Stomach (tissue), 9 donors: ENCODE measurements around the gene FAM107B. TPM values are rescaled to one million over a fixed set of nuclear protein-coding genes. Genes with fewer than 3 reads are reported as not detected.

Experiments used
- DNase-seq, 2 donors: peaks; one replicate each; pipeline versions ENCODE4 v3.0.0 to v3.0.0-alpha.2; 2013 to 2019
- H3K27ac ChIP-seq, 5 donors: fragments of 200-600 bp in 4 of 5; sonication (generic) in 4 of 5; one replicate each; pipeline ENCODE4 v1.5.1; 2013 to 2019; ENCODE audit warnings: mild to moderate bottlenecking in 1 of 5, moderate library complexity in 1 of 5
- H3K27me3 ChIP-seq, 3 donors: fragments of 200-600 bp; sonication (generic); one replicate each; pipeline ENCODE4 v1.5.1; 2017 to 2019; ENCODE audit warnings: mixed run types in 1 of 3
- H3K36me3 ChIP-seq, 4 donors: fragments of 200-600 bp; sonication (generic); 1 replicate in 3 of 4; 2 replicates in 1 of 4; pipeline ENCODE4 v1.5.1; 2016 to 2019
- H3K4me1 ChIP-seq, 4 donors: fragments of 200-600 bp; sonication (generic); one replicate each; pipeline ENCODE4 v1.5.1; 2016 to 2019
- H3K4me3 ChIP-seq, 4 donors: fragments of 200-600 bp; sonication (generic) in 3 of 4; one replicate each; pipeline ENCODE4 v1.5.1; 2016 to 2019; ENCODE audit warnings: mild to moderate bottlenecking in 1 of 4
- H3K9me3 ChIP-seq, 4 donors: fragments of 200-600 bp; sonication (generic); one replicate each; pipeline ENCODE4 v1.5.1; 2016 to 2019
- CTCF ChIP-seq, 7 experiments: fragments of 450-650 bp in 4 of 7; fragments of 200-600 bp in 3 of 7; sonication (generic) in 3 of 7; IDR thresholded peaks; one replicate each; pipeline ENCODE4 v1.5.1; 2016 to 2019; ENCODE audit warnings: antibody characterized with exemption in 7 of 7, control low read depth in 2 of 7, mild to moderate bottlenecking in 1 of 7
- EP300 ChIP-seq: sonication (generic); formaldehyde crosslinking; IDR thresholded peaks from one replicate; pipeline ENCODE4 v1.6.1; 2017; ENCODE audit warnings: antibody characterized with exemption
- POLR2A ChIP-seq, 4 donors: fragments of 450-650 bp; IDR thresholded peaks; one replicate each; pipeline ENCODE4 v1.6.1; 2016; ENCODE audit warnings: antibody characterized with exemption in 4 of 4, control low read depth in 2 of 4, mild to moderate bottlenecking in 1 of 4, moderate library complexity in 1 of 4
- POLR2AphosphoS5 ChIP-seq, 3 donors: sonication (generic); formaldehyde crosslinking; IDR thresholded peaks; one replicate each; pipeline ENCODE4 v1.6.1; 2016; ENCODE audit warnings: antibody characterized with exemption in 3 of 3
- whole genome bisulfite sequencing, 5 donors: extraction: QIAGEN DNeasy Blood & Tissue Kit in 3 of 5; methylation state at CpG; one replicate each; pipeline versions ENCODE4 v1.1.5 to v1.1.7; 2013 to 2018; 5-methylcytosine and 5-hydroxymethylcytosine counted together
- intact Hi-C: fragments of 100-400 bp; cut with DNase I; formaldehyde crosslinking; loops from one replicate; pipeline ENCODE4 v1.15.1; 2023; ENCODE audit warnings: low total_unique reads
- polyA plus RNA-seq, 3 donors: library from polyadenylated mRNA; stranded (reverse); fragments of 200-250 nt; gene quantifications; one replicate each; pipeline ENCODE4 v1.2.3, GENCODE V29; 2013
- total RNA-seq, 5 donors: library from RNA; depleted of rRNA; stranded (reverse); fragments of >200 nt; gene quantifications; one replicate each; pipeline versions ENCODE4 v1.1.0 to v1.2.3, GENCODE V29; 2014 to 2016
- donor health status: healthy with polysubstance abuse.
- donor health status: Bipolar disorder and iron deficiency.
- donor health status: healthy.

FAM107B gene
- total and polyA plus RNA-seq, 8 donors = 18.7 to 397 (median 160) TPM

- 61 to 79% (median 66%) methylated on average over 7 of the region's 7 CpGs for WGBS, 5 donors
- intact Hi-C loops = loop anchor here (5.0 to 10.0 kb wide), 2 partner anchors 283 to 691 kb away; no protein-coding TSS in a partner anchor
- TF ChIP-seq POLR2A (IDR thresholded peaks at IDR 0.05) (no peak), POLR2AphosphoS5 (IDR thresholded peaks at IDR 0.05) (no peak), CTCF (IDR thresholded peaks at IDR 0.05) (no peak), EP300 (no peak)
- no peak for DNase-seq
- no peaks in the 10 kb centered on the region for H3K36me3 ChIP-seq
- peaks cover 0 to 4% (median 0%) of the 10 kb centered on the region in 4 donors for H3K4me1 ChIP-seq
- no peak overlapping the region for H3K27ac ChIP-seq
- H3K4me3 ChIP-seq = no peak overlapping the region
- no peaks in the 10 kb centered on the region for H3K27me3 ChIP-seq
- no peaks in the 10 kb centered on the region for H3K9me3 ChIP-seq
These were observed 296.5 kb downstream of the FAM107B start for GRCh38 chr10:14478201-14478600.

- Histone ChIP-seq H3K27ac (no peak overlapping the region), H3K9me3 (no peaks in the 10 kb centered on the region), H3K27me3 (no peaks in the 10 kb centered on the region), H3K4me1 (peaks cover 0 to 4% (median 0%) of the 10 kb centered on the region in 4 donors), H3K36me3 (no peaks in the 10 kb centered on the region), H3K4me3 (no peak overlapping the region)
- intact Hi-C loops = loop anchor here (5.0 to 10.0 kb wide), 2 partner anchors 283 to 690 kb away; no protein-coding TSS in a partner anchor
- TF ChIP-seq POLR2A (IDR thresholded peaks at IDR 0.05) = no peak
- TF ChIP-seq POLR2AphosphoS5 (IDR thresholded peaks at IDR 0.05) = no peak
- no peak for TF ChIP-seq EP300
- TF ChIP-seq CTCF (IDR thresholded peaks at IDR 0.05) = no peak
- WGBS, 5 donors = 46 to 59% (median 57%) methylated on average over 3 to 4 of the region's 4 CpGs
- DNase-seq = no peak
These were observed 297.3 kb downstream of the FAM107B start for GRCh38 chr10:14477408-14477710.

GRCh38 chr10:14476641-14477407 lies 297.9 kb downstream of the FAM107B start:
- Histone ChIP-seq H3K4me1 (peaks cover 0 to 4% (median 0%) of the 10 kb centered on the region in 4 donors), H3K9me3 (no peaks in the 10 kb centered on the region), H3K27ac (no peak overlapping the region), H3K27me3 (no peaks in the 10 kb centered on the region), H3K36me3 (no peaks in the 10 kb centered on the region), H3K4me3 (no peak overlapping the region)
- intact Hi-C loops = loop anchor here (5.0 to 10.0 kb wide), 2 partner anchors 282 to 690 kb away; no protein-coding TSS in a partner anchor
- DNase-seq = no peak
- TF ChIP-seq POLR2A (IDR thresholded peaks at IDR 0.05) (no peak), CTCF (IDR thresholded peaks at IDR 0.05) (no peak), EP300 (no peak), POLR2AphosphoS5 (IDR thresholded peaks at IDR 0.05) (no peak)
- WGBS, 5 donors = 84 to 89% (median 86%) methylated on average over 9 of the region's 9 CpGs

- intact Hi-C loops = loop anchor here (5.0 to 10.0 kb wide), 2 partner anchors 281 to 689 kb away; no protein-coding TSS in a partner anchor
These were observed 298.7 kb downstream of the FAM107B start for GRCh38 chr10:14476006-14476405.

More at GRCh38 chr10:14476006-14476405, 298.7 kb downstream of the FAM107B start:
- Histone ChIP-seq H3K36me3 (no peaks in the 10 kb centered on the region), H3K27ac (no peak overlapping the region), H3K27me3 (no peaks in the 10 kb centered on the region), H3K4me1 (no peaks in the 10 kb centered on the region), H3K9me3 (no peaks in the 10 kb centered on the region), H3K4me3 (no peak overlapping the region)
- DNase-seq = no peak
- WGBS, 5 donors = 83 to 94% (median 90%) methylated on average over 5 of the region's 5 CpGs
- TF ChIP-seq CTCF (IDR thresholded peaks at IDR 0.05) (no peak), EP300 (no peak), POLR2AphosphoS5 (IDR thresholded peaks at IDR 0.05) (no peak), POLR2A (IDR thresholded peaks at IDR 0.05) (no peak)
